IMR-90 (cell line): ENCODE measurements around the gene MYF6. TPM values are rescaled to one million over a fixed set of nuclear protein-coding genes. Genes with fewer than 3 reads are reported as not detected.

Source experiments
- ATAC-seq: fragments of 200-7000 bp; cut with Tn5 transposase; 2 replicates; pipeline ENCODE4 v1.9.1; 2020; ENCODE audit warnings: low read depth, mild to moderate bottlenecking, moderate library complexity
- BruUV-seq: library from RNA; stranded (reverse); fragments of 400-500 nt; replicated peaks from 2 replicates; lab custom pipeline; 2021; lab: Mats Ljungman, UMichigan
- CTCF ChIA-PET: fragments of 300-600 bp; formaldehyde crosslinking; extraction: SDS; loops from one replicate; lab custom pipeline; 2021; ENCODE audit warnings: antibody characterized with exemption; lab: Yijun Ruan, JAX
- POLR2A ChIA-PET: fragments of 300-600 bp; sonication (Branson Sonifier 250); formaldehyde crosslinking; loops from one replicate; lab custom pipeline; 2022; ENCODE audit warnings: antibody characterized with exemption; ENCODE audit not compliant: unreplicated experiment; lab: Charles Lee
- DNase-seq: peaks from one replicate; pipeline ENCODE4 v3.0.0; 2013
- H2AFZ ChIP-seq: replicated peaks from 2 replicates; pipeline ENCODE3; 2013; ENCODE audit warnings: low read length, mild to moderate bottlenecking; ENCODE audit not compliant: poor library complexity
- H2AK5ac ChIP-seq: 2 replicates; pipeline ENCODE4 v1.6.1; 2013; ENCODE audit warnings: low read depth, low read length, inconsistent platforms
- H2AK9ac ChIP-seq: replicated peaks from 2 replicates; pipeline ENCODE3; 2013; ENCODE audit warnings: mild to moderate bottlenecking, low read depth, low read length, moderate library complexity; ENCODE audit not compliant: poor library complexity
- H2BK120ac ChIP-seq: 2 replicates; pipeline ENCODE4 v1.6.1; 2013; ENCODE audit warnings: low read depth, low read length, inconsistent platforms
- H2BK15ac ChIP-seq: 3 replicates; pipeline ENCODE4 v1.6.1; 2013; ENCODE audit warnings: low read depth, low read length, inconsistent platforms
- H2BK20ac ChIP-seq: 2 replicates; pipeline ENCODE4 v1.6.1; 2013; ENCODE audit warnings: low read depth, mild to moderate bottlenecking, inconsistent platforms, low read length, moderate library complexity
- H2BK5ac ChIP-seq: 2 replicates; pipeline ENCODE4 v1.6.1; 2013; ENCODE audit warnings: mild to moderate bottlenecking, low read depth, low read length, inconsistent platforms; ENCODE audit not compliant: poor library complexity, severe bottlenecking
- H3K14ac ChIP-seq: replicated peaks from 2 replicates; pipeline ENCODE4 v1.6.1; 2013; ENCODE audit warnings: low read depth, low read length, inconsistent platforms
- H3K18ac ChIP-seq: 2 replicates; pipeline ENCODE4 v1.6.1; 2013; ENCODE audit warnings: low read depth, low read length, control low read depth
- H3K23ac ChIP-seq: 2 replicates; pipeline ENCODE4 v1.6.1; 2013; ENCODE audit warnings: low read depth, low read length, inconsistent platforms
- H3K27ac ChIP-seq: 2 replicates; pipeline ENCODE4 v1.5.1; 2013; ENCODE audit warnings: mild to moderate bottlenecking, control low read depth, low read length; ENCODE audit not compliant: insufficient read depth
- H3K27me3 ChIP-seq: 2 replicates; pipeline ENCODE4 v1.6.1; 2013; ENCODE audit warnings: low read length; ENCODE audit not compliant: control insufficient read depth, insufficient read depth
- H3K36me3 ChIP-seq: 2 replicates; pipeline ENCODE4 v1.6.1; 2013; ENCODE audit warnings: low read length, mixed read lengths; ENCODE audit not compliant: control insufficient read depth, insufficient read depth
- H3K4ac ChIP-seq: 2 replicates; pipeline ENCODE4 v1.6.1; 2013; ENCODE audit warnings: low read depth, low read length, inconsistent platforms
- H3K4me1 ChIP-seq: 2 replicates; pipeline ENCODE4 v1.6.1; 2013; ENCODE audit warnings: low read length, mixed read lengths; ENCODE audit not compliant: control insufficient read depth, insufficient read depth
- H3K4me2 ChIP-seq: 2 replicates; pipeline ENCODE4 v1.6.1; 2013; ENCODE audit warnings: low read depth, mild to moderate bottlenecking, control low read depth, low read length, moderate library complexity
- H3K4me3 ChIP-seq: 2 replicates; pipeline ENCODE4 v1.5.1; 2013; ENCODE audit warnings: low read depth, mild to moderate bottlenecking, control low read depth, low read length, moderate library complexity; ENCODE audit not compliant: insufficient read depth
- H3K56ac ChIP-seq: 2 replicates; pipeline ENCODE4 v1.6.1; 2013; ENCODE audit warnings: low read length, inconsistent platforms; ENCODE audit not compliant: insufficient read depth; ENCODE audit errors: extremely low read depth
- H3K79me1 ChIP-seq, 2 experiments: 2 replicates each; pipeline ENCODE4 v1.6.1; 2013; ENCODE audit warnings: low read length in 2 of 2, inconsistent platforms in 1 of 2, low read depth in 1 of 2
- H3K9ac ChIP-seq: 2 replicates; pipeline ENCODE4 v1.6.1; 2013; ENCODE audit warnings: low read depth, low read length, control low read depth
- H3K9me1 ChIP-seq: 2 replicates; pipeline ENCODE4 v1.6.1; 2013; ENCODE audit warnings: low read length, inconsistent platforms; ENCODE audit not compliant: insufficient read depth
- H3K9me3 ChIP-seq: 2 replicates; pipeline ENCODE4 v1.6.1; 2013; ENCODE audit warnings: low read length; ENCODE audit not compliant: control insufficient read depth, insufficient read depth
- H4K20me1 ChIP-seq: 2 replicates; pipeline ENCODE4 v1.6.1; 2013; ENCODE audit warnings: low read length, inconsistent platforms; ENCODE audit not compliant: insufficient read depth
- H4K5ac ChIP-seq: 2 replicates; pipeline ENCODE4 v1.6.1; 2013; ENCODE audit warnings: mild to moderate bottlenecking, low read depth, low read length, control low read depth
- H4K8ac ChIP-seq, 2 experiments: 2 replicates each; pipeline ENCODE4 v1.6.1; 2013; ENCODE audit warnings: low read depth in 2 of 2, low read length in 2 of 2, control low read depth in 1 of 2, inconsistent platforms in 1 of 2
- H4K91ac ChIP-seq: 2 replicates; pipeline ENCODE4 v1.6.1; 2013; ENCODE audit warnings: low read depth, low read length, inconsistent platforms; ENCODE audit not compliant: insufficient read depth
- BHLHE40 ChIP-seq: fragments of 150-350 bp; IDR thresholded peaks from 2 replicates; pipeline ENCODE4 v1.6.1; 2016; ENCODE audit warnings: mild to moderate bottlenecking, low read depth, low read length
- CEBPB ChIP-seq: IDR thresholded peaks from 2 replicates; pipeline ENCODE4 v1.6.1; 2012; ENCODE audit warnings: low read depth, low read length, improper control_type of control experiment
- FOS ChIP-seq: fragments of 150-350 bp; IDR thresholded peaks from 2 replicates; pipeline ENCODE4 v1.6.1; 2016; ENCODE audit warnings: low read depth, low read length
- NFE2L2 ChIP-seq: fragments of 150-350 bp; IDR thresholded peaks from 2 replicates; pipeline ENCODE4 v1.6.1; 2016; ENCODE audit warnings: low read depth, mild to moderate bottlenecking, low read length
- RCOR1 ChIP-seq: IDR thresholded peaks from 2 replicates; pipeline ENCODE4 v1.6.1; 2012; ENCODE audit warnings: mild to moderate bottlenecking, low read length, improper control_type of control experiment; ENCODE audit not compliant: insufficient replicate concordance
- WGBS, 2 experiments: methylation state at CpG; one replicate each; pipeline versions ENCODE4 v1.1.5 to v1.1.7; 2013; ENCODE audit warnings: missing lambda C conversion rate in 2 of 2; ENCODE audit not compliant: insufficient read length in 1 of 2; ENCODE audit errors: extremely low coverage in 2 of 2; 5-methylcytosine and 5-hydroxymethylcytosine counted together
- dilution Hi-C: fragments of 300-500 bp; cut with HindIII; formaldehyde crosslinking; loops from one replicate; pipeline ENCODE4 v1.14.3; 2018; ENCODE audit warnings: low sequenced_read_pairs; ENCODE audit not compliant: unreplicated experiment
- in situ Hi-C: fragments of 300-500 bp; cut with MboI; formaldehyde crosslinking; loops from 3 replicates; pipeline ENCODE4 v1.14.3; 2019; ENCODE audit warnings: low sequenced_read_pairs, inconsistent platforms, mixed read lengths
- intact Hi-C: fragments of 100-400 bp; cut with micrococcal nuclease; formaldehyde crosslinking; loops from 2 replicates; pipeline ENCODE4 v1.10.0; 2022
- polyA plus RNA-seq, 3 experiments: library from polyadenylated mRNA; depleted of rRNA; stranded (reverse); fragments of >200 nt; gene quantifications; 2 replicates each; pipeline ENCODE4 v1.2.3, GENCODE V29; 2012; ENCODE audit warnings: low replicate concordance in 1 of 3
- total RNA-seq: library from RNA; depleted of rRNA; stranded (reverse); fragments of >200 nt; gene quantifications from 2 replicates; pipeline ENCODE4 v1.2.3, GENCODE V29; 2012

Gene MYF6
- total and polyA plus RNA-seq, 2 of the 4 experiments (the other 2 are of a cell fraction), result not detected

DNA sequence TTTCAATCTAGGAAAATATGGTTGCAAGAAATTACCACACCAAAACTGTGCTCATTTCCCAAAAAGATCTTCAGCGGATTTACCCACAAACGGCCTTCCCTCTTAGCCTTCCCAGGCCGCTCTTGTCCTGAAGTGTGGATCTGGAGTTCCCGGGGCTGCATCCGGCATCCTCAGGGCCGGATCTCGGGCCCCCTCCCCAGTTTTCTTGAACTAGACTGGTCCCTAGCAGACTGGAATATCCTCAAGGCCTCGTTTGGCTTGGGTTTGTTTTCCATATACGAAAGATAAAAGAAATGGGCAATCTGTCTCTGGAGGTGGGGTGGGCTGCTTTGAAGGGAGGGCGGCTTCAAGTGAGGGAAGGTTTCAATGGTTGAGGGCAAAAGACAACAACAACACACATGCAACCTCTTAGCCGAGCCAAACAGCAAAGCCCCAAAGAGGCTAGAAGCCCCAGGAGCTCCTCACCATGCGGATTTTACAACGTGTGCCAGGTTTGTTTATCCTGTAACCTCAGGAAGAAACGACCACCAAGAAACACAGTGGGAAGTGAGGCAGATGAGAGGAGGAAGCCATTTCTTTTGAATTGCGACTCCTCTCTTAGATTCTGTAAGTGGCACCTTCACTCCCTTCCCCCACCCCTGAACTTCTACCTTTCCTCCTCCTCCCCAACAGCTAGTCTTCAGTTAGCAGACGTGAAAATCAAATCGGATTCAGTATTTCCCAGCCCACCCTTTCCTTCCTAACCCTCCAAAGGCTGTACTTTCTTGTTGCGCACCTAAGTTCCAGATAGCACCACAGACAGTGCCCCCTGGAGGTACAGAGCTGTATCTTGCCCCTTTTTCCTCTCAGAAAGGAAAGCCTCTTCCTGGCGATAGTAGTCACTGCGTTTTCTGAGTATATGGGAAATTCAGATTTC, 2.6 kb downstream of the MYF6 start:
- no peak for ATAC-seq

More for the DNA sequence above, 2.6 kb downstream of the MYF6 start:
- dilution Hi-C loops, result no loop called here
- no peaks in the 10 kb centered on the region for H3K27me3 ChIP-seq
- H4K8ac ChIP-seq, result no peak overlapping the region
- no peak overlapping the region for H3K56ac ChIP-seq
- no peak overlapping the region for H3K4ac ChIP-seq
- H2AK5ac ChIP-seq, result no peak overlapping the region
- H3K9ac ChIP-seq, result no peak overlapping the region
- no peak overlapping the region for H3K23ac ChIP-seq
- CTCF ChIA-PET, result no interaction called here
- in situ Hi-C loops, result no loop called here
- H4K91ac ChIP-seq, result no peak overlapping the region
- no peak overlapping the region for H2AFZ ChIP-seq
- H3K27ac ChIP-seq, result no peak overlapping the region
- 93% methylated on average over 3 of the region's 20 CpGs; no CpG with 5 or more reads in 1 of the 2 experiments for WGBS, 2 experiments
- POLR2A ChIA-PET, result no interaction called here
- no peak overlapping the region for H2BK5ac ChIP-seq
- no peak for DNase-seq
- intact Hi-C loops, result no loop called here
- H4K20me1 ChIP-seq, result no peaks in the 10 kb centered on the region
- H3K36me3 ChIP-seq, result no peaks in the 10 kb centered on the region
- no peak overlapping the region for H2BK120ac ChIP-seq
- no peak overlapping the region for H3K4me2 ChIP-seq
- TF ChIP-seq RCOR1 (no peak), BHLHE40 (no peak), FOS (no peak), NFE2L2 (no peak), CEBPB (no peak)
- no peaks in the 10 kb centered on the region for H3K9me1 ChIP-seq
- no peak overlapping the region for H3K4me3 ChIP-seq
- no peak overlapping the region for H2BK20ac ChIP-seq
- H3K18ac ChIP-seq, result no peak overlapping the region
- no peak overlapping the region for H2AK9ac ChIP-seq
- no peaks in the 10 kb centered on the region for H3K9me3 ChIP-seq
- BruUV-seq, result no TSS peak
- H2BK15ac ChIP-seq, result no peak overlapping the region
- H4K5ac ChIP-seq, result no peak overlapping the region
- no peak overlapping the region for H3K14ac ChIP-seq
- no peaks in the 10 kb centered on the region for H3K79me1 ChIP-seq
- no peaks in the 10 kb centered on the region for H3K4me1 ChIP-seq
